ENCODE measurements around the gene UBALD2. TPM values are rescaled to one million over a fixed set of nuclear protein-coding genes. Genes with fewer than 3 reads are reported as not detected.

Gene UBALD2
- total RNA-seq, 2 donors from 2014 or later = 77.1 to 90.1 TPM

DNA sequence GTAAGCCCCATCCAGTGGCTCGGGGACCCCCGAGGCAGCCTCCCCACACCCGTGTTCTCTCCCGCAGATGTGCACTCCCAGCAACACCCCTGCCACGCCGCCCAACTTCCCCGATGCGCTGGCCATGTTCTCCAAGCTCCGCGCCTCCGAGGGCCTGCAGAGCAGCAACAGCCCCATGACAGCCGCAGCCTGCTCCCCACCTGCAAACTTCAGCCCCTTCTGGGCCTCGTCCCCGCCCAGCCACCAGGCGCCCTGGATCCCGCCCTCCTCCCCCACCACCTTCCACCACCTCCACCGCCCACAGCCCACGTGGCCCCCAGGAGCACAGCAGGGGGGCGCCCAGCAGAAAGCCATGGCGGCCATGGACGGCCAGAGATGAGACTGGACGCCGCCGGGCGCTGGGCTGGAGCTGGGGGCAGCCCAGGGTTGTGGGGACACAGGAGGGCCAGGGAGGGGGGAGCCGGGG, 5.0 kb downstream of the UBALD2 start:
- no peak overlapping the region for H3K4me3 ChIP-seq
- TF ChIP-seq, protein P1, sequence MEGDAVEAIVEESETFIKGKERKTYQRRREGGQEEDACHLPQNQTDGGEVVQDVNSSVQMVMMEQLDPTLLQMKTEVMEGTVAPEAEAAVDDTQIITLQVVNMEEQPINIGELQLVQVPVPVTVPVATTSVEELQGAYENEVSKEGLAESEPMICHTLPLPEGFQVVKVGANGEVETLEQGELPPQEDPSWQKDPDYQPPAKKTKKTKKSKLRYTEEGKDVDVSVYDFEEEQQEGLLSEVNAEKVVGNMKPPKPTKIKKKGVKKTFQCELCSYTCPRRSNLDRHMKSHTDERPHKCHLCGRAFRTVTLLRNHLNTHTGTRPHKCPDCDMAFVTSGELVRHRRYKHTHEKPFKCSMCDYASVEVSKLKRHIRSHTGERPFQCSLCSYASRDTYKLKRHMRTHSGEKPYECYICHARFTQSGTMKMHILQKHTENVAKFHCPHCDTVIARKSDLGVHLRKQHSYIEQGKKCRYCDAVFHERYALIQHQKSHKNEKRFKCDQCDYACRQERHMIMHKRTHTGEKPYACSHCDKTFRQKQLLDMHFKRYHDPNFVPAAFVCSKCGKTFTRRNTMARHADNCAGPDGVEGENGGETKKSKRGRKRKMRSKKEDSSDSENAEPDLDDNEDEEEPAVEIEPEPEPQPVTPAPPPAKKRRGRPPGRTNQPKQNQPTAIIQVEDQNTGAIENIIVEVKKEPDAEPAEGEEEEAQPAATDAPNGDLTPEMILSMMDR (IDR thresholded peaks at IDR 0.05) = no peak
- H3K9ac ChIP-seq (ENCODE audit: low read depth in 2 of 2, low read length in 2 of 2) = no peak overlapping the region
- H3K4me1 ChIP-seq = peaks cover 34% of the 10 kb centered on the region
- no peak for DNase-seq
- no peak overlapping the region for H3K27ac ChIP-seq
- H3K36me3 ChIP-seq = no peaks in the 10 kb centered on the region
- intact Hi-C loops (cut with DNase I) = loop anchor here (10.0 kb wide), 1 partner anchor 85 kb away; no protein-coding TSS in a partner anchor
- H3K27me3 ChIP-seq = no peaks in the 10 kb centered on the region
- H3K9me3 ChIP-seq = no peaks in the 10 kb centered on the region

DNA sequence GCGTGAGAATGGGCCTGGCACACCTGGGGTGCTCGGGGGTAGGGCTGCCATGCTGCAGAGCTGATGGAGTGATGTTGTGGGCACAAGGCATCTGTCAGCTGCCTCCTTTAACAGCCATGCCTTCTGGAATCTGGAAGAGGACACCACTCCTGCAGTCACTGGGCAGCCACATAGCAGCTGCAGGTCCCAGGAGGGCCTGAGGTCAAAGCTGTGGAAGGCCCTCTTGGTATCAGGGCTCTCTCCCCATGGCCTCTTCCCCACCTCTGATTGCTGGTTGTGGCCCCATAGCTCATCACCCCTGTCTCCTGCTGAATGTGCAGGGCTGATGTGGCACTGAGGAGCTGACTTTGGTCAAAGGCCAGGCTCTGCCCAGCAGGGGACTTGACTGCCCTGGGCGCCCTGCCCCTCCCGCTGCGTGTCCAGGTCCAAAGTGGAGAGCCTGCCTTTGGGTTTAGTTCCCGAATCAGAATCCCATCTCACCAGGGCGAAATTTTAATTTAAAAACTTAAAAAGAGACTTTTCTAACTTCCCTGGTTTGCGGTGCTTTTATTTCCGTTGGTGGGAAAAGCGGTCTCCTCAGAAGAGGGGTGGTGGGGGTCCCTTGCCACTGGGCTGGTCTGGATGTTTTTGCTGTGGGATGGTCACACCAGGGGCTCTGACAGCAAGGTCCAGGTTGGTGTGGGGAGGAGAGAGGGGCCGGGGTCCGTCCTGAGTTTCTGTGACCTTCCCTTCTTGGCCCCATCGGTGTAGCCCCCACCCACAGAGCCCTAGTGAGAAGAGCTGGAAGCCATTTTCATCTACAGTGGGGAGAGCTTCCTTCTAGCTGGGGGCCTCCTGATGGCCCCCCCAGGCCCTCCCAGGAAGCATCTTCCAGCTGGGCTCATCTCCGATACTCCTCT, 5.9 kb downstream of the UBALD2 start:
- H3K9ac ChIP-seq (ENCODE audit: low read depth in 2 of 2, low read length in 2 of 2) = peak overlapping the region; percentile 88 to 89
- peak overlapping the region; percentile 60 for H3K27ac ChIP-seq
- H3K4me3 ChIP-seq = peak overlapping the region; percentile 39
- no peaks in the 10 kb centered on the region for H3K27me3 ChIP-seq
- H3K36me3 ChIP-seq = no peaks in the 10 kb centered on the region
- no peaks in the 10 kb centered on the region for H3K9me3 ChIP-seq
- TF ChIP-seq, protein P1 (IDR thresholded peaks at IDR 0.05) = no peak
- DNase-seq = no peak
- intact Hi-C loops (cut with DNase I) = loop anchor here (10.0 kb wide), 1 partner anchor 86 kb away; no protein-coding TSS in a partner anchor
- peaks cover 34% of the 10 kb centered on the region for H3K4me1 ChIP-seq

DNA sequence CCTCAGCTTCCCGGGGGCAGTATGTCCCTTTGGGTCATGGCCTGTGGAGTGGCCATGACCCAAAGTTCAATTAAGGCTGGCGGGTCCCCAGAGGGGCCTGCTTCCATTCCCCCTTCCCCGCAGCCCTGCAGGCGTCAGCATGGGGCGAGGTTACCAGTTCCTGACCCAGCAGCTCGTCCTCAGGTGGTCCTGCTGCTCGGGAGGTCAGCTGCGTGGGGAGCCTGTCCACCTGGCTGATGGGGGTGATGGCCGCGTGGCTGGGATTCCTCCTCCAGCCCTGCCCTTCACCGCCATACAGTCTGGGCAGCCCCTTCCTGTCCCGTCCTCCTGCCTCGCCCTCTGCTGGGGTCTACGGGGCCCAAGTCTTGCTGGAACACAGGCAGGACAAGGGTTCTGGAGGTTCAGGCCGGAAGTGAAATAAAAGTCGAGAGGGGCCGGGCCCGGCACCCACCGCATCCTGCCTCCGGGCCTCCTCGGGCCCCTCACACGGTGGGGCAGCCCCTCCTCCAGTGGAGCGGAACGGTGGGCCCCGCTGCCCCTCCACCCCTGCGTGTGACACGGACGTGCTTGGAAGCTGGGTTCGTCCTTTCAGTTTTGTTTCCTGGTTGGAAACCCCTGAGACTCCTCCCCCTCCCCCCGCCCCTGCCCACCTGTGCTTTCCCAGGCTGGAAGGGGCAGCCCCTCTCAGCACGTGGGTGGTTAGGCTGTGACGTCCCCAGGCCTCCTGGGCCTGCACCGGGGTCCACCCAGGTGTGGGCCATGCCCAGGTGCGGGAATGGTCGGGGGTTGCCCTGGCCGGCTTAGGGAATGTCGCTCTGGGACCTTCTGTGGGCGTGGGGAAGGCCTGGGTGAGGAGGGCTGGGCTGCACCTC, 6.8 kb downstream of the UBALD2 start:
- peak overlapping the region; percentile 39 for H3K4me3 ChIP-seq
- no peaks in the 10 kb centered on the region for H3K36me3 ChIP-seq
- no peaks in the 10 kb centered on the region for H3K9me3 ChIP-seq
- peaks cover 29% of the 10 kb centered on the region for H3K4me1 ChIP-seq
- TF ChIP-seq, protein P1 (IDR thresholded peaks at IDR 0.05) = no peak
- peak overlapping the region; percentile 88 to 89 for H3K9ac ChIP-seq (ENCODE audit: low read depth in 2 of 2, low read length in 2 of 2)
- no peaks in the 10 kb centered on the region for H3K27me3 ChIP-seq
- DNase-seq = no peak
- intact Hi-C loops (cut with DNase I) = loop anchor here (10.0 kb wide), 1 partner anchor 87 kb away; no protein-coding TSS in a partner anchor
- peak overlapping the region; percentile 60 for H3K27ac ChIP-seq

DNA sequence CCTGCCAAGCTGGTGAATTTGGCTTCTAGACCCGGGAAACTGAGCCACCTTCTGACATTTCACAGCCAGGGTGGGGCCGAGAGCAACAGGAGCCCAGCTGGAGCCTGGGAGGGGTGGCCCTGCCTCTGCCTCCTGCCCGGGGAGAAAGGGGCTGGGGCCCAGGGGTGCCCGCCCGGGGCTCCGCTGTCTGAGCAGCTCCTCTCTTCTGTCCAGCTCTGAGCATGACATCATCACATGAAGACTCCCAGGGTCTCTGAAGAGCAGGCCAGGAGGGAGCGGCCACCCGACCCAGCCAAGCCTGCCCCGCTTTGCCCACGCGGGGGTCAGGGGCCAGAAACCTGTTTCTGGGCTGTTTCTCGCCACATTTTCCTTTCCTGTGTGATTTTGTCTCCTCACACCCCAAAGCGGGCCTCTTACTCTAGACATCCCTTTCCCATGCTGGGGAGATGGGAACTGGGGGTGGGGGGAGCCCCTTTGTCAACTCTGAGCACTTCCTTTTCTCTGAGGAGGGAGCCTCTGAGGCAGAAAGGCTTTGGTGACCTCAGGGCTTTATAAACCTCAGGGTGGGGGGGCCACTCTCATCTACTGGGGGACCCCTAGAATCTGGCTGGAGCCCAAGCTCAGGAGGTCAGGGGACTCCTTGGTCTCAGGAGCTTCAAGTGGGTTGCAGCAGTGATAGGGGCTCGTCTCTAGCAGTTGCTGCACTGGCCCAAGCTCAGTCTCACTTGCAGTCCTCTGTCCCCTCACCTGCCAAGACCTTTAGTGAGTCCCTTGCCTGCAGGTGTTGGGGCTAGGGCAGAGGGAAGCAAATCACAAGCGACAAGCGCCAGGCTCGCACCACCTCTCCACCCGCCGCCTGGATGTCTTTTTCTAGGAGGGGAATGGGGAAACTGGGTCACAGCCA, 7.6 kb downstream of the UBALD2 start:
- peak overlapping the region; percentile 60 for H3K27ac ChIP-seq
- peak overlapping the region; percentile 39 for H3K4me3 ChIP-seq
- H3K9me3 ChIP-seq = no peaks in the 10 kb centered on the region
- peak overlapping the region; percentile 88 to 89 for H3K9ac ChIP-seq (ENCODE audit: low read depth in 2 of 2, low read length in 2 of 2)
- no peaks in the 10 kb centered on the region for H3K27me3 ChIP-seq
- TF ChIP-seq, protein P1 (IDR thresholded peaks at IDR 0.05) = no peak
- no peak for DNase-seq
- no peaks in the 10 kb centered on the region for H3K36me3 ChIP-seq
- peaks cover 25% of the 10 kb centered on the region for H3K4me1 ChIP-seq
- intact Hi-C loops (cut with DNase I) = loop anchor here (10.0 kb wide), 1 partner anchor 88 kb away; no protein-coding TSS in a partner anchor

All from colonic mucosa (tissue), 4 donors.